GM19238 (cell line): ENCODE results near the gene KIT.

Experiments
- DNase-seq: peaks from one replicate; pipeline ENCODE4 v3.0.0; 2011; ENCODE audit warnings: low spot score; ENCODE audit not compliant: insufficient read length

KIT gene

DNA sequence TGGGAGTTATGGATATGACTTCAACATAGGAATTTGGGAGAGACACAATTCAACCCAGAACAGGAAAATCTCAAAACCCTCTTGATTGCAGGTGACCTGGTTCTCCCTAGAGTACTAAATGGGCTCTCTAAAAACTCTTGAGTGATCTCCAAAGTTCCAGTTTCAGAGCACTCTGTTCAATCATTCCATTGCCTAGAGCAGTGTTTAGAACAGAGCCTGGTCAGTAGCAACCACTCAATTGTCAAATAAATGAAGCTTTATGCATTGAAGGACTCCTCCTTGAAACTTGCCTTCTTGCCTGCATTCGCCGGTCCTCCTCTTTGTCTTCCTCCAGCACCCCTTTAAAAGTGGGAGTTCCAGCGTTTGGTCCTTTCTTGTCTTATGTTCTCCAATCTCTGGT, 85.8 kb downstream of the KIT start:
- DNase-seq: no peak

GRCh38 chr4:54744487-54744886, 86.7 kb downstream of the KIT start:
- DNase-seq: no peak

- no peak for DNase-seq
Measured at GRCh38 chr4:54745031-54745770, 87.4 kb downstream of the KIT start.

DNA sequence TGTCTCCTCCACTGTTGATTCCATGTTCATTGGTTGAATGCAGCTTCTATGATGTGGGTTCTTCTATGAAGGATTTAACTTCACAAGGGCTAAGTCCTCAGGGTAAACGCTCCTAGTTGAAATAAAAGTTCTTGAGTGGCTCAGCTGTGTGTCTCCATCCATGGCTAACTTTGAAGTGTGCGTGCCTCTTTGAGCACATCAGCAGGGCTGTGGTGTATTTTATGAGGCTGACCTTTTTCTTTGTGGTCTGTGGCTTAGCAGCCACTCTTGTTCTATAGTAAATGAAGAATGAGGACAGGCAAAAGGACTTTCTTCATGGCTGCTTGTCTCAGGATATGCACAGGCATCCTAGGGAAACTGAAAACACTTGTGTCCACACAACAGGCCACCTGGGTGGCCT, 88.5 kb downstream of the KIT start:
- no peak for DNase-seq

GRCh38 chr4:54750341-54750740, 92.6 kb downstream of the KIT start:
- DNase-seq: no peak

GRCh38 chr4:54754394-54754793, 96.6 kb downstream of the KIT start:
- no peak for DNase-seq

DNA sequence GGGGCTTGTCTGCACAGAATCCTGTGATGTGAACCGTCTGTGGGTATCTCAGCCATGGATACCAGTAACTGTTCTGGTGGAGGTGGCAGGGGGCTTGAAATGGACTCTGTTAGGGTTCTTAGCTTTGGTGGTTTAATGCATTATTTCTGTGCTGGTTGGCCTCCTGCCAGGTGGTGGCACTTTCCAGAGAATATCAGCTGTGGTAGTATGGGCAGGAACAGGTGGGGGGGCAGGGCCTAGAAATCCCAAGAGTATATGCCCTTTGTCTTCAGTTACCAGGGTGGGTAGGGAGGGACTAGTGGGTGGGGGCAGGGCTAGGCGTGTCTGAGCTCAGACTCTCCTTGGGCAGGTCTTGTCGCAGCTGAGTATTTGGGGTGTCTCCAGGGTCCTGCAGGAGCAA, 106.7 kb downstream of the KIT start:
- no peak for DNase-seq

DNA sequence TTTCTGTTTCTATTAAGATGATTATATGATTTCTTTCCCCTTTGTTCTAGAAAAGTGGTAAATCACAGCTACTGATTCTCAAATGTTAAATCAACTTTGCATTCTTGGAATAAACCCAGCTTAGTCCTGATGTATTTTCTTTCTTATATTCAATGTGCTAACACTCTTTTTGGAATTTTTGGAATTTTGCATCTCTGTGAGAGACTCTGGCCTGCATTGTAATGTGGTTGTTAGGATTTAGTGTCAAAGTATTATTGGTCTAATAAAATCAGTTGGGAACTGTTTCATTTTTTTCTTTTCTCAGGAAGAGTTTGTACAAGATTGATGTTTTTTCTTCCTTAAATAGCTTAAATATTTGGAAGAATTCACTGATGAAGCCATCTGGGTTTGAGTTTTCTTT, 109.6 kb downstream of the KIT start:
- DNase-seq: no peak

DNA sequence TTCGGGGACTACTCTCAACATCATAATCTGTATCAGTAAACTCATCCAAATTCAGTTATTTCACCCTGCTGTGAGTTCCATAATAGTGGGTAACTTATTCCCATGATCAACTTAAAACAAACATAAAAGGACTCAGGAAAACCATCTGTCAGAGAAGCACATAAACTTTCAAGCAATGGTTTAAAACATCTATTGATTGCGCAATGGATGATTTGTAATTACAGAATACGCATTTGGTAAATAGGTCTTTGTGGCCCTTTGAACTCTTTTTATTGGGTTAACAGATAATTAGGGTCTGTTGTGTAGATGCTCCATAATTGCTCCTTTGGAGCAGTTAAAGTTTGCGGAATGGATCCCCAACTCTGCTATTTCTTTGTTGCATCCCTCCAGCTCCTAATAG, 115.3 kb downstream of the KIT start:
- no peak for DNase-seq

- no peak for DNase-seq
Measured at GRCh38 chr4:54779036-54779435, 121.3 kb downstream of the KIT start.

DNA sequence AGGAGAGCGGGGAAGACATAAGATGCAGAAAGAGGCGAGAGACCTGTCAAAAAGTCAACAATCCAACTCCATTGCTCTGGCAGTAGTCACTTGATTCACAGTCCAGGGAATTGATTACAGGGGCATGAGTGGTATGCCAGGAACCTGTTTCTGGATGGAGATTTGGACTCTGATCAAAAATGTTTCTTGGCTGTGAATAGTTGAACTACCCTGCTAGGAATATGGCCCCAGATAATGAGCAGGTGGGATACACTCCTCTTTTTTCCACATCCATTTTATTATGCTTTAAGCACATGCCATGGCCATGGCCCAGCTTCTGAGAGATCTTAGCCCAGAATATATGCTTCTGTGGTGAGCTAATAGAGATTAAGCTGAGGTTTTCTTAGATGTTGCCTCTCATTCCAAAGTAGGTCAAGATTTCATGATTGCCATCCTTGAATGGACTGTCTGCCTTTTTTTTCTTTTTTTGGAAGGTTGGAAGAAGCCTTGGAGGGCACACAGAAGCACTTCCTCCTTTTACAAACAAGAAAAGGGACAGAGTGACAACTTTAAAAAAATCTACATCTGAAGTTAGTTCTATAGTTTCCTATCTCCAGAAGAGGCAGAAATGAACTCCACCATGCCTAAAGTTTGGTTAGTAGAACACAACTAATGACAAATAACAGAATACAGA, 121.9 kb downstream of the KIT start:
- no peak for DNase-seq

- no peak for DNase-seq
Measured at GRCh38 chr4:54780149-54780495, 122.4 kb downstream of the KIT start.

- DNase-seq: no peak
Measured at GRCh38 chr4:54781756-54782155, 124.0 kb downstream of the KIT start.

GRCh38 chr4:54783402-54784110, 125.8 kb downstream of the KIT start:
- no peak for DNase-seq

- no peak for DNase-seq
Measured at GRCh38 chr4:54784161-54784671, 126.5 kb downstream of the KIT start.
